ENCODE data around the gene FSTL3.

Gene FSTL3

DNA sequence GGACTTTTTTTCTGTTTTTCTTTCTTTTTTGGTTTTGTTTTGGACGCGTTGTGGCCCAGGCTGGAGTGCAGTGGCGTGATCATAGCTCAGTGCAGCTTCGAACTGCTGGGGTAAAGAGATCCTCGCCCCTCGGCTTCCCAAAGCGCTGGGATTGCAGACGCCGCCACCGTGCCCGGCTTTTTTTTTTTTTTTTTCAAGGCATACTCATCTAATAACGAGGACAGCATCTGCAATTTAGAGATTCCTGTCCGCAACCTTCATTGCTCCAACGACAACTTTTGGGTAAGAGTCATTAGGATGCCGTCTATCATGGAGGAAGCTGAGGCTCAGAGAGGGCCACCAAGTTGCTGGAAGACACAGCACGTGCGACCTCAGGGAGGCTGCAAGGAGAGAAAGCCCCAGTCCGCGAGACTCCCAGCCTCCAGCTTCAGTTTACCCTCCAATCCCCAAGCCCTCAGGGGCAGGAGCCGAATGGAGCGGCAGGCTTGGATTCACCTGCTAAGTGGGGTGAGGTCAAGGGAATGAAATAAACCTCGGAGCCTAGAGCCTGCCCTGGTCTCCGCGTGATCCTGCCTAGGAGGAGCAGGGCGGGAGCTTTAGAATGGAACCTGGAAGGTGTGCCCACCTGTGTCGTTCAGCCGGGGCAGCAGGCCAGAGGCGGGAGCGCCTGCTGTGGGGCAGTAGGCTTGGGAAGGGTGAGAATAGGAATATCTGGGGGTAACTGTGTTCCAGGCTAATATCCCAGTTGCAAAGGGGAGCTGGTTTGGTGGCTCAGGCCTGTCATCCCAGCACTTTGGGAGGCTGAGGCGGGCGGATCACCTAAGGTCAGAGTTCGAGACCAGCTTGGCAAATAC is 42.2 kb upstream of the FSTL3 start:
- H3K4me3 ChIP-seq (ENCODE audit: low read depth, low read length) = peak overlapping the region; percentile 93
- TF ChIP-seq, protein P1, sequence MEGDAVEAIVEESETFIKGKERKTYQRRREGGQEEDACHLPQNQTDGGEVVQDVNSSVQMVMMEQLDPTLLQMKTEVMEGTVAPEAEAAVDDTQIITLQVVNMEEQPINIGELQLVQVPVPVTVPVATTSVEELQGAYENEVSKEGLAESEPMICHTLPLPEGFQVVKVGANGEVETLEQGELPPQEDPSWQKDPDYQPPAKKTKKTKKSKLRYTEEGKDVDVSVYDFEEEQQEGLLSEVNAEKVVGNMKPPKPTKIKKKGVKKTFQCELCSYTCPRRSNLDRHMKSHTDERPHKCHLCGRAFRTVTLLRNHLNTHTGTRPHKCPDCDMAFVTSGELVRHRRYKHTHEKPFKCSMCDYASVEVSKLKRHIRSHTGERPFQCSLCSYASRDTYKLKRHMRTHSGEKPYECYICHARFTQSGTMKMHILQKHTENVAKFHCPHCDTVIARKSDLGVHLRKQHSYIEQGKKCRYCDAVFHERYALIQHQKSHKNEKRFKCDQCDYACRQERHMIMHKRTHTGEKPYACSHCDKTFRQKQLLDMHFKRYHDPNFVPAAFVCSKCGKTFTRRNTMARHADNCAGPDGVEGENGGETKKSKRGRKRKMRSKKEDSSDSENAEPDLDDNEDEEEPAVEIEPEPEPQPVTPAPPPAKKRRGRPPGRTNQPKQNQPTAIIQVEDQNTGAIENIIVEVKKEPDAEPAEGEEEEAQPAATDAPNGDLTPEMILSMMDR (IDR thresholded peaks at IDR 0.05; ENCODE audit: control insufficient read depth, extremely low read depth, insufficient read depth) = no peak
- no peak for DNase-seq (ENCODE audit: low read depth)

DNA sequence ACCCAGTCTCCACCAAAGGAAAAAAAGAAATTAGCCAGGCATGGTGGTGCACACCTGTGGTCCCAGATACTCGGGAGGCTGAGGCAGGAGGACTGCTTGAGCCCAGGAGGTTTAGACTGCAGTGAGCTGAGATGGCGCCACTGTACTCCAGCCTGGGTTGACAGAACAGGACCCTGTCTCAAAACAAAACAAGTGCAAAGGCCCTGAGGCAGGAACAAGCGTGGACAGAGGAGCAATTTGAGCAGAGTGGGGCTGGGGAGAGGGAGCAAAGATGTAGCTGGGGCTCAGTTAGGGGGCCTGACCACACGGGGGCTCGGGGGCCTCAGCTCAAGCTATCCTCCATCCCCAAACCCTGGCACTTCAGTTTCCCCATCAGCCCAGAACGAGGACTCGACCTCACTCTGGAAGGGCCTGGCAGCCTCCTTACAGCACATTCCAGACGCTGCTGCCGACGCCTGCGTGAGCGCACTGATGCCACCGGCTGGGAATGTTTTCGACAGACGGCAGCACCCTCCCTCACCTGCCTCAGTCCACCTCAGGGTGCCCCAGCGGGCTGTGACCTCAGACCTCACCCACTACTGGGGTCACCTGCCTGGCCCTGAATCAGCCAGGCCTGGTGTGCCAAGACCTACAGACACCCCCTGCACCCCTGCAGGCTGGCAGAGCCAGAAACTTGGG is 41.1 kb upstream of the FSTL3 start:
- H3K4me3 ChIP-seq (ENCODE audit: low read depth, low read length) = no peak overlapping the region
- TF ChIP-seq, protein P1 (IDR thresholded peaks at IDR 0.05; ENCODE audit: control insufficient read depth, extremely low read depth, insufficient read depth) = no peak

DNA sequence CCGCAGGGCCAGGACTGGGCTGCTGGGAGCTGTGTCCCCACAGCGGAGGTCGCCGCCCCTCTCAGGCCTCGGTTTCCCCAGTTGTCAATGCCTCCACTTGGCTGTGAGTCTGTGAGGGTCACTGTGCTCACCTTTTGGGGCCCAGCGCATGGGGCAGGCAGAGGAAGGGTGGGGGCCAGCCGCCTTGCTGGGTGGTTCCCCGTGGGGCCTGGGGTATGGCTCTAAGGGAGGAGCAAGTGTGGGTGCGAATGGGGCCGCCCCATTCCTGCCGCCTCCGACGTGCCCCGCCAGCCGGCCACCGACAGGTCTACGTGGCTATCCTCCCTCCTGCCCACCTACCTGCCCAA is 37.3 kb upstream of the FSTL3 start:
- no peak overlapping the region; the same call in 1 of the 2 replicates for H3K4me3 ChIP-seq (ENCODE audit: low read depth, low read length)
- TF ChIP-seq, protein P1 (IDR thresholded peaks at IDR 0.05; ENCODE audit: control insufficient read depth, extremely low read depth, insufficient read depth) = no peak
- no peak for DNase-seq (ENCODE audit: low read depth)

More for the DNA sequence above, 41.1 kb upstream of the FSTL3 start:
- no peak for DNase-seq (ENCODE audit: low read depth)

DNA sequence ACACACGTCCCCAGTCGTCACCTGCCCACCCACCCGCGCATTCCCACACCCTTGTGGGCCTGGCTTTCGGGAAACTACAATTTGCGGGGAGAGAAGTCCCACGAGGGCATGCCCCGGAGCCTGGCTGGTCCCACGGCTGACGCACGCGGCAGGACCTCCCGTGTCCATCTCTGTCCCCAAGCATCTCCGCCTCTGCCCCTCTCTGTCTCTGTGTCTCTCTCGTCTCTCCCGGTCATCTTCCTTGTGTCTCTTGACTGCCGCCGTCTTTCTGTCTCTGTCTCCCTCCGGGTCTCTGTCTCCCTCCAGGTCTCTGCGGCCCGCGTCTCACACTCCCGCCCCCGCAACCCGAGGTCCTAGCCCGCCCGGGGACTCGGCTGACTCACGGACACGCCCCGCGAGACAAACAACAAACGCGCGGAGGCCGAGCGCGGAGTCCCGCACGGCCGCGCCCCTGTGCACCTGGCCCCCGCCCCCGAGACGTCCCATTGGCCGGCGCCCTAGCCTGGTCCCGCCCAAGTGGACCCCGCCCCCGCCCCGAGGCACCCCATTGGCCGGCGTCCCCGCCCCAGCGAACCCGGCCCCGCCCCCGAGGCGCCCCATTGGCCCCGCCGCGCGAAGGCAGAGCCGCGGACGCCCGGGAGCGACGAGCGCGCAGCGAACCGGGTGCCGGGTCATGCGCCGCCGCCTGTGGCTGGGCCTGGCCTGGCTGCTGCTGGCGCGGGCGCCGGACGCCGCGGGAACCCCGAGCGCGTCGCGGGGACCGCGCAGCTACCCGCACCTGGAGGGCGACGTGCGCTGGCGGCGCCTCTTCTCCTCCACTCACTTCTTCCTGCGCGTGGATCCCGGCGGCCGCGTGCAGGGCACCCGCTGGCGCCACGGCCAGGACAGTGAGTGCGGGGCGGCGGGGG is 36.7 kb upstream of the FSTL3 start, which contains the start of gene FGF22:
Gene FGF22, plus strand, starts transcription at position 627 of the 908 bp plus-strand sequence. Its CDS starts 47 bp downstream, at position 674.
- H3K4me3 ChIP-seq (ENCODE audit: low read depth, low read length) = peak within 1 kb of the TSS; percentile 44
- TF ChIP-seq, protein P1 (IDR thresholded peaks at IDR 0.05; ENCODE audit: control insufficient read depth, extremely low read depth, insufficient read depth) = no peak
- DNase-seq (ENCODE audit: low read depth) = peak; percentile 8

DNA sequence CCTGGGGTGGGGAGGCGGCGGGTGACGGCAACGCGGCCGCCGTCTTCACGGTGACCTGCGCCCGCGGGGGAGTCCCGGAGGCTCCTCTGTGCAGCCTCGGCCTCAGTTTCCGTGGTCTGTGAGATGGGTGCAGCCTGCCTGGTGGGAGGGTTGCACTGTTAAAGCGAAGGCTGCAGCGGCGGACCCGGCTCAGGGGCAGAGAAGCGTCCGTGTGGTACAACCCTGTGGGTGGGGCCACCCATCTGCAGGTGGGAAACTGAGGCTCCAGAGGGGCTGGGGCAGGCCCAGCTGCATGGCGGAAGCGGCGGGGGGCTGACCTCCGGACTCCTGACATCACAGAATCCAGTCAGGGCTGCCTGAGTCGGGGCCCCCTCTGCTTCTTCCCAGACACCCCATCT is 36.0 kb upstream of the FSTL3 start:
- no peak for DNase-seq (ENCODE audit: low read depth)
- H3K4me3 ChIP-seq (ENCODE audit: low read depth, low read length) = peak overlapping the region; percentile 23
- TF ChIP-seq, protein P1 (IDR thresholded peaks at IDR 0.05; ENCODE audit: control insufficient read depth, extremely low read depth, insufficient read depth) = no peak

DNA sequence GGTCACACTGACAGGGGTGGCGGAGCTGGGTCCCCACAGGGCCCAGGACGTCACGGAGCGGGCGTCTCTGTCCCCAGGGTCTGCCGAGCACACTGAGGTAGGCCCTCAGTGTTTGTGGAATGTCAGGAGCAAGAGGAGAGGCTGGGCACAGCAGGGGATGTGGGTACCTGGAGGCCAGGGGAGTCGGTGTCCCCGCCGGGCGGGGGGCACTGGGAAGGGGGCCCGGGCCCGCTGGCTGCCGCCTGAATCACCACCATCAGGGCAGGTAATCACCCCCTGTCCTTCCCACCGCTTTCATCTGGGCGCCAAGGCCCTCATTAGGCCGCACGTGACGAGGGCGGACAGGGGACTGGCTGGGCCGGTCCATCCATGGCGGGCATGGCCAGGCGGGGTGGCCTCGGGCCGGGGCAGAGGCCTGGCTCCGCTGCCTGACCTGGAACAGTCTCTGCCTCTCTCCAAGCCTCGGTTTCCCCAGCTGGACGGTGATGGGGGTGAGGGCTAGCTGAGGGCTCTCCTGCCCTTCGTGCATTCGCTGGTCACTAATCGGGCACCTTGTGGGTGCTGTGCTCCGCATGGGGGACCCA is 35.5 kb upstream of the FSTL3 start:
- DNase-seq (ENCODE audit: low read depth) = no peak
- H3K4me3 ChIP-seq (ENCODE audit: low read depth, low read length) = no peak overlapping the region
- TF ChIP-seq, protein P1 (IDR thresholded peaks at IDR 0.05; ENCODE audit: control insufficient read depth, extremely low read depth, insufficient read depth) = no peak

All from LNCaP clone FGC (cell line).